ENCODE measurements around the gene MCC.

DNA sequence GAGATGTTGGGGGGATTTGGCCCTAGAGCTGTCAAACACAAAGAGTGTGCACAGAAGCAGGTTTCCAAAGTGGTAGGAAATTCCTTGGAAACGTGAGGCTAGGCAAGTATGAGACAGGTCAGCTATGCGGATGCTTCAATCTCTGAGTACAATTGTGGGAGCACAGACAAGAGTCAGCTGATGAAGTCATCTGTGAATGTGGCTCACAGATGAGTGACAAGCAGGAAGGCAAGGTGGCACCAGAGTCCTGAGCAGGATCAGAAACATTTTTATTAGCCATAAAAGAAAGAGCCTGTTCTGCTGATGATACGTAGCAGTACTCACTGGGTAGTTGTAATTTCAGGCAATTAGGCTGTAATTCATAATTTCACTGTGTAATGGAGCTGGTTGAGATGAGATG is 394.7 kb downstream of the MCC start:
- TF ChIP-seq, protein P1, sequence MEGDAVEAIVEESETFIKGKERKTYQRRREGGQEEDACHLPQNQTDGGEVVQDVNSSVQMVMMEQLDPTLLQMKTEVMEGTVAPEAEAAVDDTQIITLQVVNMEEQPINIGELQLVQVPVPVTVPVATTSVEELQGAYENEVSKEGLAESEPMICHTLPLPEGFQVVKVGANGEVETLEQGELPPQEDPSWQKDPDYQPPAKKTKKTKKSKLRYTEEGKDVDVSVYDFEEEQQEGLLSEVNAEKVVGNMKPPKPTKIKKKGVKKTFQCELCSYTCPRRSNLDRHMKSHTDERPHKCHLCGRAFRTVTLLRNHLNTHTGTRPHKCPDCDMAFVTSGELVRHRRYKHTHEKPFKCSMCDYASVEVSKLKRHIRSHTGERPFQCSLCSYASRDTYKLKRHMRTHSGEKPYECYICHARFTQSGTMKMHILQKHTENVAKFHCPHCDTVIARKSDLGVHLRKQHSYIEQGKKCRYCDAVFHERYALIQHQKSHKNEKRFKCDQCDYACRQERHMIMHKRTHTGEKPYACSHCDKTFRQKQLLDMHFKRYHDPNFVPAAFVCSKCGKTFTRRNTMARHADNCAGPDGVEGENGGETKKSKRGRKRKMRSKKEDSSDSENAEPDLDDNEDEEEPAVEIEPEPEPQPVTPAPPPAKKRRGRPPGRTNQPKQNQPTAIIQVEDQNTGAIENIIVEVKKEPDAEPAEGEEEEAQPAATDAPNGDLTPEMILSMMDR (IDR thresholded peaks at IDR 0.05 in 4 of 5, conservative IDR thresholded peaks at IDR 0.05 in 1 of 5): no peak
- TF ChIP-seq POLR2A (IDR thresholded peaks at IDR 0.05): no peak
